Uterus (tissue), 4 donors: ENCODE data around the gene KCNH3. TPM values are rescaled to one million over a fixed set of nuclear protein-coding genes. Genes with fewer than 3 reads are reported as not detected.

Experiments
- DNase-seq, 2 donors: peaks; one replicate each; pipeline ENCODE4 v3.0.0-alpha.2; 2019 to 2020
- H3K27ac ChIP-seq, 2 donors: fragments of 200-600 bp; sonication (generic); 1 replicate in 1 of 2; 2 replicates in 1 of 2; pipeline ENCODE4 v1.5.1; 2016 to 2018
- H3K27me3 ChIP-seq, 2 donors: fragments of 200-600 bp; sonication (generic); one replicate each; pipeline ENCODE4 v1.5.1; 2018 to 2019; ENCODE audit warnings: control low read depth in 1 of 2
- H3K36me3 ChIP-seq, 2 donors: fragments of 200-600 bp; sonication (generic); one replicate each; pipeline ENCODE4 v1.5.1; 2019; ENCODE audit warnings: control low read depth in 1 of 2
- H3K4me1 ChIP-seq, 2 donors: fragments of 200-600 bp; sonication (generic); one replicate each; pipeline ENCODE4 v1.5.1; 2018 to 2019; ENCODE audit warnings: control low read depth in 1 of 2
- H3K4me3 ChIP-seq, 2 donors: fragments of 200-600 bp; sonication (generic); 1 replicate in 1 of 2; 2 replicates in 1 of 2; pipeline ENCODE4 v1.5.1; 2018 to 2019; ENCODE audit warnings: mild to moderate bottlenecking in 1 of 2
- H3K9me3 ChIP-seq, 2 donors: fragments of 200-600 bp; sonication (generic); one replicate each; pipeline ENCODE4 v1.5.1; 2019; ENCODE audit warnings: control low read depth in 1 of 2
- CTCF ChIP-seq, 4 experiments: fragments of 200-600 bp in 2 of 4; fragments of 450-650 bp in 2 of 4; sonication (generic) in 2 of 4; IDR thresholded peaks; one replicate each; pipeline ENCODE4 v1.5.1; 2016 to 2019; ENCODE audit warnings: antibody characterized with exemption in 4 of 4, mild to moderate bottlenecking in 2 of 4, moderate library complexity in 1 of 4
- POLR2A ChIP-seq, 2 donors: fragments of 450-650 bp; IDR thresholded peaks; one replicate each; pipeline ENCODE4 v1.6.1; 2016; ENCODE audit warnings: antibody characterized with exemption in 2 of 2, mild to moderate bottlenecking in 1 of 2, moderate library complexity in 1 of 2
- intact Hi-C: fragments of 100-400 bp; cut with DNase I; formaldehyde crosslinking; loops from one replicate; pipeline ENCODE4 v1.15.1; 2023; ENCODE audit warnings: low total_unique reads
- total RNA-seq, 4 donors: library from RNA; depleted of rRNA in 3 of 4; stranded (reverse); fragments of >200 nt in 3 of 4; gene quantifications; one replicate each; pipeline versions ENCODE4 v1.1.0 to v1.2.4, GENCODE V29; 2014 to 2023
- donor health status: DM: yes; HTN: yes; CAD: no.

KCNH3 gene
- total RNA-seq, 4 donors from 2014 or later: under 0.01 to 1.7 (median 0.43) TPM; not detected in 1

- no peak for TF ChIP-seq CTCF (IDR thresholded peaks at IDR 0.05)
- TF ChIP-seq POLR2A (IDR thresholded peaks at IDR 0.05): no peak
- intact Hi-C loops: no loop called here
- no peak overlapping the region for H3K27ac ChIP-seq
These were observed 44.9 kb upstream of the KCNH3 start for GRCh38 chr12:49493900-49494299.

GRCh38 chr12:49496417-49497360 is 42.1 kb upstream of the KCNH3 start:
- DNase-seq: no peak
- TF ChIP-seq POLR2A (IDR thresholded peaks at IDR 0.05): no peak
- no peak for TF ChIP-seq CTCF (IDR thresholded peaks at IDR 0.05)
- H3K4me1 ChIP-seq: no peaks in the 10 kb centered on the region
- H3K36me3 ChIP-seq: no peaks in the 10 kb centered on the region
- intact Hi-C loops: no loop called here
- no peaks in the 10 kb centered on the region for H3K9me3 ChIP-seq
- no peak overlapping the region for H3K27ac ChIP-seq
- no peak overlapping the region for H3K4me3 ChIP-seq
- H3K27me3 ChIP-seq: no peaks in the 10 kb centered on the region

More at GRCh38 chr12:49493900-49494299, 44.9 kb upstream of the KCNH3 start:
- no peak for DNase-seq
- no peaks in the 10 kb centered on the region for H3K36me3 ChIP-seq
- no peak overlapping the region for H3K4me3 ChIP-seq
- no peaks in the 10 kb centered on the region for H3K27me3 ChIP-seq
- H3K9me3 ChIP-seq: no peaks in the 10 kb centered on the region
- H3K4me1 ChIP-seq: no peaks in the 10 kb centered on the region

GRCh38 chr12:49501895-49502294 is 36.9 kb upstream of the KCNH3 start:
- no peak for DNase-seq
- no peaks in the 10 kb centered on the region for H3K9me3 ChIP-seq
- no peak overlapping the region for H3K27ac ChIP-seq
- no peaks in the 10 kb centered on the region for H3K27me3 ChIP-seq
- H3K4me1 ChIP-seq: no peaks in the 10 kb centered on the region
- intact Hi-C loops: no loop called here
- H3K4me3 ChIP-seq: no peak overlapping the region
- no peaks in the 10 kb centered on the region for H3K36me3 ChIP-seq
- no peak for TF ChIP-seq POLR2A (IDR thresholded peaks at IDR 0.05)
- TF ChIP-seq CTCF (IDR thresholded peaks at IDR 0.05): no peak

- no peak for DNase-seq
- Histone ChIP-seq H3K9me3 (no peaks in the 10 kb centered on the region), H3K27me3 (no peaks in the 10 kb centered on the region), H3K36me3 (no peaks in the 10 kb centered on the region), H3K27ac (no peak overlapping the region), H3K4me1 (no peaks in the 10 kb centered on the region), H3K4me3 (no peak overlapping the region)
- intact Hi-C loops: no loop called here
- TF ChIP-seq POLR2A (IDR thresholded peaks at IDR 0.05): no peak
- no peak for TF ChIP-seq CTCF (IDR thresholded peaks at IDR 0.05)
These were observed 36.2 kb upstream of the KCNH3 start for GRCh38 chr12:49502590-49502989.

- H3K27me3 ChIP-seq: no peaks in the 10 kb centered on the region
- H3K27ac ChIP-seq: no peak overlapping the region
- H3K36me3 ChIP-seq: no peaks in the 10 kb centered on the region
- TF ChIP-seq CTCF (IDR thresholded peaks at IDR 0.05) (no peak), POLR2A (IDR thresholded peaks at IDR 0.05) (no peak)
- no peak overlapping the region for H3K4me3 ChIP-seq
- intact Hi-C loops: no loop called here
- no peaks in the 10 kb centered on the region for H3K9me3 ChIP-seq
- no peak for DNase-seq
- no peaks in the 10 kb centered on the region for H3K4me1 ChIP-seq
These were observed 35.1 kb upstream of the KCNH3 start for GRCh38 chr12:49503674-49504180.
